Measurements from ENCODE around the gene MLYCD.

DNA sequence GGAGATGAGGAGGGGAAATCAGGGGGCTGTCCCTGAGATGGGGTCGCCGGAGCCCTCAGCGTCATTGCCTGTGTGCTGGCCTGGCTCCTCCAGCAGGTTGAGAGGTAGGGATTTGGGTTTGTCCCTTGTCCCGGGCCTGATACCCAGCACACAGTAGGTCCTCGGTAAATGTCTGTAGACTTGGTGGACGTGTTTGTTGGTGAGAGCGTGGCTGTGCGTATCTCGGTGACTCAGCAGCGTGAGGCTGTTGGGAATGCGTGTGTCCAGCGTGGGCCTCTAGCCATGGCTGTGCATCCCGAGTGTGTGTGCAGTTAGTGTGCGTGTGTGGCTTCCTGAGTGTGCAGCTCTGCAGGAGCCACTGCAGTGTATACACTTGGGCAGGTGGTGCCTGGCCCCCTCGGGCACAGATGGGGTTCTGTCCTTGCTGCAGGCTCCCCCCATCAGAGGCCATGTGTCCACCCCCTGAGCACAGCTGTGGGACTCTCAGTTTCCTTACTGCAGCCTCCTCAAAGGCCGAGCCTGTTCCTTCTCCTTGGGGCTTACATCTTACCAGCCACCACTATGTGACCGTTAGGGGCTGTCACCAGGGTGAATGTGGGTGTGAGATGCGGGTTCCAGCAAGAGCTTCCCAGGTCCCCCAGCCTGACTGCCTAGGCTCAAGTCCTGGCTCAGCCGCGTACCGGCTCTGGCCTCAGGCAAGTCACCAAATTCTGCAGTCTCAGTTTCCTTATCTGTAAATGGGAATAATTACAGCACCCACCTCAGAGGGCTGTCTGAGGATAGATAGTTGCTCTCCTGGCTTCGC, 74.9 kb downstream of the MLYCD start:
- TF ChIP-seq, protein P1, sequence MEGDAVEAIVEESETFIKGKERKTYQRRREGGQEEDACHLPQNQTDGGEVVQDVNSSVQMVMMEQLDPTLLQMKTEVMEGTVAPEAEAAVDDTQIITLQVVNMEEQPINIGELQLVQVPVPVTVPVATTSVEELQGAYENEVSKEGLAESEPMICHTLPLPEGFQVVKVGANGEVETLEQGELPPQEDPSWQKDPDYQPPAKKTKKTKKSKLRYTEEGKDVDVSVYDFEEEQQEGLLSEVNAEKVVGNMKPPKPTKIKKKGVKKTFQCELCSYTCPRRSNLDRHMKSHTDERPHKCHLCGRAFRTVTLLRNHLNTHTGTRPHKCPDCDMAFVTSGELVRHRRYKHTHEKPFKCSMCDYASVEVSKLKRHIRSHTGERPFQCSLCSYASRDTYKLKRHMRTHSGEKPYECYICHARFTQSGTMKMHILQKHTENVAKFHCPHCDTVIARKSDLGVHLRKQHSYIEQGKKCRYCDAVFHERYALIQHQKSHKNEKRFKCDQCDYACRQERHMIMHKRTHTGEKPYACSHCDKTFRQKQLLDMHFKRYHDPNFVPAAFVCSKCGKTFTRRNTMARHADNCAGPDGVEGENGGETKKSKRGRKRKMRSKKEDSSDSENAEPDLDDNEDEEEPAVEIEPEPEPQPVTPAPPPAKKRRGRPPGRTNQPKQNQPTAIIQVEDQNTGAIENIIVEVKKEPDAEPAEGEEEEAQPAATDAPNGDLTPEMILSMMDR (IDR thresholded peaks at IDR 0.05; ENCODE audit: low read depth, low read length, poor library complexity, severe bottlenecking) = no peak
- TF ChIP-seq EZH2phosphoT487 (IDR thresholded peaks at IDR 0.05; ENCODE audit: borderline replicate concordance, low read length) = no peak

Measured in DOHH2 (cell line).